ENCODE data around the gene CENPN. TPM values are rescaled to one million over a fixed set of nuclear protein-coding genes. Genes with fewer than 3 reads are reported as not detected.

Gene CENPN
- total and polyA plus RNA-seq, 2 of the 13 experiments (the other 11 are each of a cell fraction or from before 2014, with no cell fraction given) = 29.7 to 129 TPM

DNA sequence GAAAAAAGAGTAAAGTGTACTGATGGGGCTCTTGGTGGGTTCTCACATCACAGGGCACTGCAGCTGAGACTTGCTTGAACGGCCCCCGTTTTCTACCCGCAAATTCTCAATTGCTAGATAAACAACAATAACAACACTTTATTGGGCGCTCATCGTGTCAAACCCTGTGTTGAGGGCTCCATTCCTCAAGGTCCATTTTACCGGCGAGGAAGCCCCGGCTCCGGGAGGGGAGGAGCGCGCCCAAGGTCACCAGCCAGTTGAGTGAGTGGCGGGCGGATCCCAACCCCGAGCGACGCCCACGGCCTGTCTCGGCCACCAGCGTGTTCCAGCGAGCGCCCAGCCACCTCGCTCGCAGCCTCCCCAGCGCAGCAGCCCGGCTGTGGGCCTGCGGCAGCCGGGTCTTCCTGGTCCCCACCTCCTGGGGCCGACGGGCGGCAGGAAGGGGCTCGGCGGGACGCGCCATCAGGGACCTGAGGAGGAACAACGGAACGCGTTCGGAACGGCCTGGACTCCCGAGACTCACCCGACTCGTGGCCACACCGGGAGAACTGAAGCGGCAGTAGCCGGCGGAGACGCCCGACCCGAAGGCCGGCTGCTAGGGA is 702 bp upstream of the CENPN start (continued):
- TF ChIP-seq, protein P1, sequence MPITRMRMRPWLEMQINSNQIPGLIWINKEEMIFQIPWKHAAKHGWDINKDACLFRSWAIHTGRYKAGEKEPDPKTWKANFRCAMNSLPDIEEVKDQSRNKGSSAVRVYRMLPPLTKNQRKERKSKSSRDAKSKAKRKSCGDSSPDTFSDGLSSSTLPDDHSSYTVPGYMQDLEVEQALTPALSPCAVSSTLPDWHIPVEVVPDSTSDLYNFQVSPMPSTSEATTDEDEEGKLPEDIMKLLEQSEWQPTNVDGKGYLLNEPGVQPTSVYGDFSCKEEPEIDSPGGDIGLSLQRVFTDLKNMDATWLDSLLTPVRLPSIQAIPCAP (CRISPR knock-in tag; IDR thresholded peaks at IDR 0.05; ENCODE audit: low read depth) = no peak
- TF ChIP-seq ELF4 (CRISPR knock-in tag; IDR thresholded peaks at IDR 0.05; ENCODE audit: borderline replicate concordance) (no peak), TRIM24 (CRISPR knock-in tag; IDR thresholded peaks at IDR 0.05) (no peak), ZNF556 (CRISPR knock-in tag; IDR thresholded peaks at IDR 0.05; ENCODE audit: borderline replicate concordance) (0 out of 2 replicates have a peak, but pooled peaks have one; percentile 21), SATB2 (CRISPR knock-in tag; IDR thresholded peaks at IDR 0.05) (no peak; the same call in 1 of the 2 replicates), POLR2AphosphoS5 (IDR thresholded peaks at IDR 0.05; ENCODE audit: low read depth, low read length) (no peak), ZKSCAN1 (IDR thresholded peaks at IDR 0.05; ENCODE audit: low read length) (no peak), TMF1 (CRISPR knock-in tag; IDR thresholded peaks at IDR 0.05; ENCODE audit: low read depth) (no peak), ZNF589 (CRISPR knock-in tag; conservative IDR thresholded peaks at IDR 0.05) (no peak), CHCHD3 (CRISPR knock-in tag; IDR thresholded peaks at IDR 0.05) (no peak; the same call in none of the 2 replicates), ZNF256 (CRISPR knock-in tag; conservative IDR thresholded peaks at IDR 0.05) (no peak; the same call in 1 of the 2 replicates), BRD4 (CRISPR knock-in tag; IDR thresholded peaks at IDR 0.05) (peak; percentile 78), ZNF558 (CRISPR knock-in tag; IDR thresholded peaks at IDR 0.05; ENCODE audit: borderline replicate concordance) (peak; percentile 76; the same call in 1 of the 2 replicates), ZNF747 (CRISPR knock-in tag; IDR thresholded peaks at IDR 0.05; ENCODE audit: borderline replicate concordance) (no peak; the same call in 1 of the 2 replicates), IRX3 (CRISPR knock-in tag; IDR thresholded peaks at IDR 0.05; ENCODE audit: borderline replicate concordance, low read depth) (no peak), AHR (CRISPR knock-in tag; IDR thresholded peaks at IDR 0.05) (no peak), FOXK2 (IDR thresholded peaks at IDR 0.05) (no peak), AKAP8 (CRISPR knock-in tag; IDR thresholded peaks at IDR 0.05) (no peak; the same call in none of the 2 replicates), NR2C2 (CRISPR knock-in tag; IDR thresholded peaks at IDR 0.05; ENCODE audit: borderline replicate concordance) (no peak), TOPORS (CRISPR knock-in tag; IDR thresholded peaks at IDR 0.05) (no peak), SIX1 (CRISPR knock-in tag; IDR thresholded peaks at IDR 0.05; ENCODE audit: borderline replicate concordance) (peak; percentile 19; the same call in 1 of the 2 replicates), ZNF367 (CRISPR knock-in tag; IDR thresholded peaks at IDR 0.05; ENCODE audit: borderline replicate concordance) (no peak), SCMH1 (CRISPR knock-in tag; IDR thresholded peaks at IDR 0.05; ENCODE audit: borderline replicate concordance) (no peak), ZNF709 (CRISPR knock-in tag; IDR thresholded peaks at IDR 0.05) (no peak; the same call in 1 of the 2 replicates)
- TF ChIP-seq, protein P2, sequence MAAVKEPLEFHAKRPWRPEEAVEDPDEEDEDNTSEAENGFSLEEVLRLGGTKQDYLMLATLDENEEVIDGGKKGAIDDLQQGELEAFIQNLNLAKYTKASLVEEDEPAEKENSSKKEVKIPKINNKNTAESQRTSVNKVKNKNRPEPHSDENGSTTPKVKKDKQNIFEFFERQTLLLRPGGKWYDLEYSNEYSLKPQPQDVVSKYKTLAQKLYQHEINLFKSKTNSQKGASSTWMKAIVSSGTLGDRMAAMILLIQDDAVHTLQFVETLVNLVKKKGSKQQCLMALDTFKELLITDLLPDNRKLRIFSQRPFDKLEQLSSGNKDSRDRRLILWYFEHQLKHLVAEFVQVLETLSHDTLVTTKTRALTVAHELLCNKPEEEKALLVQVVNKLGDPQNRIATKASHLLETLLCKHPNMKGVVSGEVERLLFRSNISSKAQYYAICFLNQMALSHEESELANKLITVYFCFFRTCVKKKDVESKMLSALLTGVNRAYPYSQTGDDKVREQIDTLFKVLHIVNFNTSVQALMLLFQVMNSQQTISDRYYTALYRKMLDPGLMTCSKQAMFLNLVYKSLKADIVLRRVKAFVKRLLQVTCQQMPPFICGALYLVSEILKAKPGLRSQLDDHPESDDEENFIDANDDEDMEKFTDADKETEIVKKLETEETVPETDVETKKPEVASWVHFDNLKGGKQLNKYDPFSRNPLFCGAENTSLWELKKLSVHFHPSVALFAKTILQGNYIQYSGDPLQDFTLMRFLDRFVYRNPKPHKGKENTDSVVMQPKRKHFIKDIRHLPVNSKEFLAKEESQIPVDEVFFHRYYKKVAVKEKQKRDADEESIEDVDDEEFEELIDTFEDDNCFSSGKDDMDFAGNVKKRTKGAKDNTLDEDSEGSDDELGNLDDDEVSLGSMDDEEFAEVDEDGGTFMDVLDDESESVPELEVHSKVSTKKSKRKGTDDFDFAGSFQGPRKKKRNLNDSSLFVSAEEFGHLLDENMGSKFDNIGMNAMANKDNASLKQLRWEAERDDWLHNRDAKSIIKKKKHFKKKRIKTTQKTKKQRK (IDR thresholded peaks at IDR 0.05; ENCODE audit: low read length) = no peak
- TF ChIP-seq, protein P3, sequence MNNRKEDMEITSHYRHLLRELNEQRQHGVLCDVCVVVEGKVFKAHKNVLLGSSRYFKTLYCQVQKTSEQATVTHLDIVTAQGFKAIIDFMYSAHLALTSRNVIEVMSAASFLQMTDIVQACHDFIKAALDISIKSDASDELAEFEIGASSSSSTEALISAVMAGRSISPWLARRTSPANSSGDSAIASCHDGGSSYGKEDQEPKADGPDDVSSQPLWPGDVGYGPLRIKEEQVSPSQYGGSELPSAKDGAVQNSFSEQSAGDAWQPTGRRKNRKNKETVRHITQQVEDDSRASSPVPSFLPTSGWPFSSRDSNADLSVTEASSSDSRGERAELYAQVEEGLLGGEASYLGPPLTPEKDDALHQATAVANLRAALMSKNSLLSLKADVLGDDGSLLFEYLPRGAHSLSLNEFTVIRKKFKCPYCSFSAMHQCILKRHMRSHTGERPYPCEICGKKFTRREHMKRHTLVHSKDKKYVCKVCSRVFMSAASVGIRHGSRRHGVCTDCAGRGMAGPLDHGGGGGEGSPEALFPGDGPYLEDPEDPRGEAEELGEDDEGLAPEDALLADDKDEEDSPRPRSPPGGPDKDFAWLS (CRISPR knock-in tag; IDR thresholded peaks at IDR 0.05; ENCODE audit: borderline replicate concordance) = peak; percentile 15; the same call in 1 of the 2 replicates

Data from HepG2 (cell line).